GM18511 (cell line): Measurements from ENCODE around the gene CPNE6.
"Not testable (repeated sequence)": the region's sequence is repeated elsewhere in the genome, so short reads cannot be mapped to it uniquely, and the experiment has no call there.

Experiments used
- ATAC-seq: cut with Tn5 transposase; IDR thresholded peaks from one replicate; pipeline ENCODE4 v1.9.1; 2021; ENCODE audit warnings: mild to moderate bottlenecking, moderate library complexity; ENCODE audit not compliant: unreplicated experiment

Gene CPNE6

GRCh38 chr14:24071144-24071697 lies at the start of gene CPNE6:
Gene CPNE6, plus strand, starts transcription at chr14:24071562. Its CDS starts 1,375 bp downstream, at chr14:24072937.
- ATAC-seq, result no peak

GRCh38 chr14:24024939-24025418 lies 46.4 kb upstream of the CPNE6 start:
- ATAC-seq, result not testable (repeated sequence)

GRCh38 chr14:24029687-24030086 lies 41.7 kb upstream of the CPNE6 start:
- not testable (repeated sequence) for ATAC-seq

- not testable (repeated sequence) for ATAC-seq
These were observed 40.0 kb upstream of the CPNE6 start for GRCh38 chr14:24031331-24031730.

- ATAC-seq, result no peak
These were observed 38.5 kb upstream of the CPNE6 start for GRCh38 chr14:24032727-24033418.

- ATAC-seq, result peak; percentile 16
These were observed 35.6 kb upstream of the CPNE6 start for GRCh38 chr14:24035769-24036168.

- peak; percentile 78 for ATAC-seq
These were observed 35.0 kb upstream of the CPNE6 start for GRCh38 chr14:24036169-24036962.

- peak; percentile 20 for ATAC-seq
These were observed 34.3 kb upstream of the CPNE6 start for GRCh38 chr14:24036963-24037657.

GRCh38 chr14:24037658-24038037 lies 33.7 kb upstream of the CPNE6 start:
- no peak for ATAC-seq

- ATAC-seq, result no peak
These were observed 32.7 kb upstream of the CPNE6 start for GRCh38 chr14:24038686-24039085.

- ATAC-seq, result no peak
These were observed 30.7 kb upstream of the CPNE6 start for GRCh38 chr14:24040692-24041091.

- ATAC-seq, result no peak
These were observed 28.6 kb upstream of the CPNE6 start for GRCh38 chr14:24042746-24043145.

GRCh38 chr14:24049002-24049401 lies 22.4 kb upstream of the CPNE6 start:
- not testable (repeated sequence) for ATAC-seq

- not testable (repeated sequence) for ATAC-seq
These were observed 20.6 kb upstream of the CPNE6 start for GRCh38 chr14:24050753-24051152.

- no peak for ATAC-seq
These were observed 20.1 kb upstream of the CPNE6 start for GRCh38 chr14:24051176-24051788.

- peak; percentile 78 for ATAC-seq
These were observed 19.3 kb upstream of the CPNE6 start, which contains the start of gene CARMIL3 for GRCh38 chr14:24051789-24052655. Gene CARMIL3, plus strand, starts transcription at chr14:24052009. Its CDS starts 145 bp downstream, at chr14:24052154.

- ATAC-seq, result no peak
These were observed 18.5 kb upstream of the CPNE6 start for GRCh38 chr14:24052656-24053547.

GRCh38 chr14:24053548-24054323 lies 17.6 kb upstream of the CPNE6 start:
- ATAC-seq, result no peak
